HepG2 (cell line): Measurements from ENCODE around the gene EIF5A2.
"Not testable (repeated sequence)": the region's sequence is repeated elsewhere in the genome, so short reads cannot be mapped to it uniquely, and the experiment has no call there.

Experiments
- DDIT3 ChIP-seq: sonication (generic); formaldehyde crosslinking; IDR thresholded peaks from 2 replicates; pipeline ENCODE4 v1.4.0; 2020; ENCODE audit warnings: mild to moderate bottlenecking, missing genetic modification reagents
- POLR2AphosphoS5 ChIP-seq: IDR thresholded peaks from 2 replicates; pipeline ENCODE4 v1.6.1; 2012; ENCODE audit warnings: low read depth, low read length

DNA sequence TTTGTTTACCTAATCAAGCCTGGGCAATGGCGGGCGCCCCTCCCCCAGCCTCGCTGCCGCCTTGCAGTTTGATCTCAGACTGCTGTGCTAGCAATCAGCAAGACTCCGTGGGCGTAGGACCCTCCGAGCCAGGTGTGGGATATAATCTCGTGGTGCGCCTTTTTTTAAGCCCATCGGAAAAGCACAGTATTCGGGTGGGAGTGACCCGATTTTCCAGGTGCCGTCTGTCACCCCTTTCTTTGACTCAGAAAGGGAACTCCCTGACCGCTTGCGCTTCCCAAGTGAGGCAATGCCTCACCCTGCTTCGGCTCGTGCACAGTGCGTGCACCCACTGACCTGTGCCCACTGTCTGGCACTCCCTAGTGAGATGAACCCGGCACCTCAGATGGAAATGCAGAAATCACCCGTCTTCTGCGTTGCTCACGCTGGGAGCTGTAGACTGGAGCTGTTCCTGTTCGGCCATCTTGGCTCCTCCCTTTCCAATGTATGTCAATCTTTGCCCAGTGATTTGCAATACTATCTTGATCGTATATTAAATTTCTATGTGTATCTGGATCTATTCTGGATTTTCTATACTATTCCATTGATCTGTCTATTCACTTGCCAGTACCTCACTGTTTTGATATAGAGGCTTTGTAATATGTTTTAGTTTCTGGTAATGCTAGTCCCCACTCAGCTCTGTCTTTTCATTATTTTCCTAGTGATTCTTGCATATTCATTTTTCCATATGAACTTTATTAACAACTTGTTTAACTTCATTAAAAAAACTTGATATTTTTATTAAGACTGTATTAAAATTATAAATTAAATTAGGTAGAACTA, 24.1 kb downstream of the EIF5A2 start:
- TF ChIP-seq DDIT3 (CRISPR knock-in tag); POLR2AphosphoS5: not testable (repeated sequence)
